Neural cell (in vitro differentiated cells): ENCODE results near the gene C1S. TPM values are rescaled to one million over a fixed set of nuclear protein-coding genes. Genes with fewer than 3 reads are reported as not detected.
A peak's percentile ranks its signal among the peaks of the same experiment; 100 is the strongest.

Source experiments
- H2AFZ ChIP-seq: fragments of 200-600, 300-800 bp; sonication (generic), shearing (Covaris generic); 2 replicates; pipeline ENCODE4 v1.6.0; 2014; ENCODE audit warnings: low read depth, mild to moderate bottlenecking, antibody characterized with exemption, low read length, moderate library complexity
- H3F3A ChIP-seq: fragments of 200-600 bp; shearing (Covaris generic); 2 replicates; pipeline ENCODE4 v1.6.1; 2016; ENCODE audit warnings: mild to moderate bottlenecking, moderate library complexity, mixed read lengths, antibody characterized with exemption, low read length; ENCODE audit not compliant: insufficient read depth, poor library complexity, severe bottlenecking
- H3K27ac ChIP-seq: fragments of 200-600, 300-800 bp; sonication (generic), shearing (Covaris generic); 2 replicates; pipeline ENCODE4 v1.5.1; 2014; ENCODE audit warnings: mild to moderate bottlenecking, low read length, moderate library complexity
- H3K27me3 ChIP-seq: fragments of 300-800, 200-600 bp; sonication (generic), shearing (Covaris generic); 2 replicates; pipeline ENCODE4 v1.6.0; 2014; ENCODE audit warnings: mild to moderate bottlenecking, low read depth, low read length, moderate library complexity; ENCODE audit not compliant: insufficient read depth
- H3K36me3 ChIP-seq: fragments of 300-800, 200-600 bp; sonication (generic), shearing (Covaris generic); 2 replicates; pipeline ENCODE4 v1.5.1; 2014; ENCODE audit warnings: mild to moderate bottlenecking, antibody characterized with exemption, low read length, moderate library complexity; ENCODE audit not compliant: insufficient read depth
- H3K4me2 ChIP-seq: fragments of 300-800, 200-600 bp; sonication (generic), shearing (Covaris generic); 2 replicates; pipeline ENCODE4 v1.6.0; 2014; ENCODE audit warnings: mild to moderate bottlenecking, low read length
- H3K4me3 ChIP-seq: fragments of 300-800, 200-600 bp; sonication (generic), shearing (Covaris generic); 2 replicates; pipeline ENCODE4 v1.5.1; 2014; ENCODE audit warnings: mild to moderate bottlenecking, low read length, moderate library complexity
- H3K79me2 ChIP-seq: fragments of 200-600 bp; shearing (Covaris generic); replicated peaks from 2 replicates; pipeline ENCODE4 v1.6.0; 2014; ENCODE audit warnings: mild to moderate bottlenecking, low read length, moderate library complexity; ENCODE audit not compliant: insufficient read depth
- H3K9ac ChIP-seq: fragments of 300-800, 200-600 bp; sonication (generic), shearing (Covaris generic); 2 replicates; pipeline ENCODE4 v1.6.1; 2016; ENCODE audit warnings: mild to moderate bottlenecking, low read length, mixed read lengths
- H3K9me2 ChIP-seq: fragments of 200-600 bp; shearing (Covaris generic); 2 replicates; pipeline ENCODE4 v1.6.1; 2016; ENCODE audit warnings: mild to moderate bottlenecking, low read length, mixed read lengths; ENCODE audit not compliant: insufficient read depth
- H3K9me3 ChIP-seq: fragments of 200-600, 300-800 bp; sonication (generic), shearing (Covaris generic); 2 replicates; pipeline ENCODE4 v1.6.1; 2016; ENCODE audit warnings: mild to moderate bottlenecking, mixed run types, low read length, moderate library complexity, mixed read lengths
- H4K20me1 ChIP-seq: fragments of 200-600 bp; shearing (Covaris generic); 2 replicates; pipeline ENCODE4 v1.6.1; 2016; ENCODE audit warnings: mild to moderate bottlenecking, mixed run types; ENCODE audit not compliant: insufficient read depth
- CTCF ChIP-seq: fragments of 450-650 bp; IDR thresholded peaks from 2 replicates; pipeline ENCODE4 v1.5.1; 2014; ENCODE audit warnings: antibody characterized with exemption, mild to moderate bottlenecking, moderate library complexity; ENCODE audit not compliant: poor library complexity, severe bottlenecking
- EP300 ChIP-seq: fragments of 450-650 bp; conservative IDR thresholded peaks from 2 replicates; pipeline ENCODE4 v1.6.1; 2014; ENCODE audit warnings: antibody characterized with exemption, mild to moderate bottlenecking, moderate library complexity; ENCODE audit not compliant: poor library complexity, severe bottlenecking
- EZH2 ChIP-seq: fragments of 200-600, 300-800 bp; shearing (Covaris generic), sonication (generic); IDR thresholded peaks from 2 replicates; pipeline ENCODE4 v1.6.1; 2014; ENCODE audit warnings: antibody characterized with exemption, low read length, borderline replicate concordance, mild to moderate bottlenecking; ENCODE audit not compliant: insufficient read depth, poor library complexity, severe bottlenecking
- MXI1 ChIP-seq: fragments of 450-650 bp; conservative IDR thresholded peaks from 2 replicates; pipeline ENCODE4 v1.6.1; 2014; ENCODE audit warnings: antibody characterized with exemption, mild to moderate bottlenecking; ENCODE audit not compliant: poor library complexity, severe bottlenecking
- POLR2AphosphoS5 ChIP-seq: IDR thresholded peaks from 2 replicates; pipeline ENCODE4 v1.6.1; 2012
- RAD21 ChIP-seq: fragments of 450-650 bp; conservative IDR thresholded peaks from 2 replicates; pipeline ENCODE4 v1.6.1; 2014; ENCODE audit warnings: antibody characterized with exemption, mild to moderate bottlenecking, moderate library complexity
- REST ChIP-seq: IDR thresholded peaks from 2 replicates; pipeline ENCODE4 v1.6.1; 2012; ENCODE audit warnings: borderline replicate concordance
- SMC3 ChIP-seq: fragments of 450-650 bp; conservative IDR thresholded peaks from 2 replicates; pipeline ENCODE4 v1.6.1; 2014; ENCODE audit warnings: antibody characterized with exemption, mild to moderate bottlenecking, moderate library complexity; ENCODE audit not compliant: poor library complexity
- TAF1 ChIP-seq: IDR thresholded peaks from 2 replicates; pipeline ENCODE4 v1.6.1; 2012; ENCODE audit warnings: low read depth
- polyA plus RNA-seq: library from polyadenylated mRNA; depleted of rRNA; stranded (reverse); fragments of >200 nt; gene quantifications from 2 replicates; pipeline ENCODE4 v1.2.3, GENCODE V29; 2014

Gene C1S
- polyA plus RNA-seq, 1 donor from 2014 or later: 4.9 TPM

GRCh38 chr12:7019043-7019569 is 41.4 kb upstream of the C1S start:
- Histone ChIP-seq H3K27ac (peak overlapping the region; percentile 74), H3K4me2 (peak overlapping the region; percentile 79), H3K9ac (peak overlapping the region; percentile 71), H3K9me2 (no peaks in the 10 kb centered on the region), H4K20me1 (no peaks in the 10 kb centered on the region), H3K36me3 (no peaks in the 10 kb centered on the region), H2AFZ (peak overlapping the region; percentile 83), H3K79me2 (peaks cover 4% of the 10 kb centered on the region), H3K9me3 (no peaks in the 10 kb centered on the region), H3K27me3 (no peaks in the 10 kb centered on the region), H3K4me3 (peak overlapping the region; percentile 89), H3F3A (no peaks in the 10 kb centered on the region)
- no peak for TF ChIP-seq EZH2
- no peak for TF ChIP-seq MXI1
- TF ChIP-seq SMC3: no peak

GRCh38 chr12:7021956-7022355 is 38.6 kb upstream of the C1S start:
- Histone ChIP-seq H3K27me3 (no peaks in the 10 kb centered on the region), H3K36me3 (no peaks in the 10 kb centered on the region), H3K79me2 (no peaks in the 10 kb centered on the region), H3F3A (no peaks in the 10 kb centered on the region), H3K4me2 (no peak overlapping the region), H4K20me1 (no peaks in the 10 kb centered on the region), H3K9ac (no peak overlapping the region), H3K27ac (no peak overlapping the region), H3K4me3 (no peak overlapping the region), H3K9me2 (no peaks in the 10 kb centered on the region), H3K9me3 (no peaks in the 10 kb centered on the region), H2AFZ (no peak overlapping the region)
- TF ChIP-seq MXI1: no peak
- no peak for TF ChIP-seq POLR2AphosphoS5
- TF ChIP-seq EP300: no peak

GRCh38 chr12:7023114-7023513 is 37.4 kb upstream of the C1S start:
- Histone ChIP-seq H3K27me3 (no peaks in the 10 kb centered on the region), H3K9me3 (no peaks in the 10 kb centered on the region), H3K4me2 (no peak overlapping the region), H3K4me3 (no peak overlapping the region), H3K9ac (no peak overlapping the region), H4K20me1 (no peaks in the 10 kb centered on the region), H3K36me3 (no peaks in the 10 kb centered on the region), H3K79me2 (no peaks in the 10 kb centered on the region), H3K9me2 (no peaks in the 10 kb centered on the region), H2AFZ (no peak overlapping the region), H3F3A (no peaks in the 10 kb centered on the region), H3K27ac (no peak overlapping the region)
- TF ChIP-seq REST (no peak), CTCF (no peak), EP300 (no peak), EZH2 (no peak), MXI1 (no peak), RAD21 (no peak), POLR2AphosphoS5 (no peak), SMC3 (no peak), TAF1 (no peak)
